OCI-LY1 (cell line): Measurements from ENCODE around the gene GABRD.

ENCODE experiments used
- CTCF ChIP-seq: fragments of 200-600 bp; sonication (generic), shearing (Covaris generic); IDR thresholded peaks from 2 replicates; pipeline ENCODE4 v1.5.1; 2017; ENCODE audit warnings: mild to moderate bottlenecking, antibody characterized with exemption, low read length, moderate library complexity, mixed read lengths
- EZH2 ChIP-seq: fragments of 200-600 bp; sonication (generic), shearing (Covaris generic); IDR thresholded peaks from 2 replicates; pipeline ENCODE4 v1.8.0; 2017; ENCODE audit warnings: borderline replicate concordance, mixed run types, mild to moderate bottlenecking, antibody characterized with exemption, low read length, moderate library complexity, mixed read lengths

- TF ChIP-seq CTCF = no peak
- no peak for TF ChIP-seq EZH2
Observed at GRCh38 chr1:2031546-2032540, 12.7 kb downstream of the GABRD start.
